Stimulated activated naive CD4-positive, alpha-beta T cell treated with Interleukin-2 at 50 U/mL for 16 hours (primary cell): ENCODE measurements around the gene PRPF38B.
"Not testable (repeated sequence)": the region's sequence is repeated elsewhere in the genome, so short reads cannot be mapped to it uniquely, and the experiment has no call there.

Source experiments
- DNase-seq: peaks from one replicate; lab custom pipeline; 2025; lab: John Stamatoyannopoulos, UW

PRPF38B gene, protein sequence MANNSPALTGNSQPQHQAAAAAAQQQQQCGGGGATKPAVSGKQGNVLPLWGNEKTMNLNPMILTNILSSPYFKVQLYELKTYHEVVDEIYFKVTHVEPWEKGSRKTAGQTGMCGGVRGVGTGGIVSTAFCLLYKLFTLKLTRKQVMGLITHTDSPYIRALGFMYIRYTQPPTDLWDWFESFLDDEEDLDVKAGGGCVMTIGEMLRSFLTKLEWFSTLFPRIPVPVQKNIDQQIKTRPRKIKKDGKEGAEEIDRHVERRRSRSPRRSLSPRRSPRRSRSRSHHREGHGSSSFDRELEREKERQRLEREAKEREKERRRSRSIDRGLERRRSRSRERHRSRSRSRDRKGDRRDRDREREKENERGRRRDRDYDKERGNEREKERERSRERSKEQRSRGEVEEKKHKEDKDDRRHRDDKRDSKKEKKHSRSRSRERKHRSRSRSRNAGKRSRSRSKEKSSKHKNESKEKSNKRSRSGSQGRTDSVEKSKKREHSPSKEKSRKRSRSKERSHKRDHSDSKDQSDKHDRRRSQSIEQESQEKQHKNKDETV

DNA sequence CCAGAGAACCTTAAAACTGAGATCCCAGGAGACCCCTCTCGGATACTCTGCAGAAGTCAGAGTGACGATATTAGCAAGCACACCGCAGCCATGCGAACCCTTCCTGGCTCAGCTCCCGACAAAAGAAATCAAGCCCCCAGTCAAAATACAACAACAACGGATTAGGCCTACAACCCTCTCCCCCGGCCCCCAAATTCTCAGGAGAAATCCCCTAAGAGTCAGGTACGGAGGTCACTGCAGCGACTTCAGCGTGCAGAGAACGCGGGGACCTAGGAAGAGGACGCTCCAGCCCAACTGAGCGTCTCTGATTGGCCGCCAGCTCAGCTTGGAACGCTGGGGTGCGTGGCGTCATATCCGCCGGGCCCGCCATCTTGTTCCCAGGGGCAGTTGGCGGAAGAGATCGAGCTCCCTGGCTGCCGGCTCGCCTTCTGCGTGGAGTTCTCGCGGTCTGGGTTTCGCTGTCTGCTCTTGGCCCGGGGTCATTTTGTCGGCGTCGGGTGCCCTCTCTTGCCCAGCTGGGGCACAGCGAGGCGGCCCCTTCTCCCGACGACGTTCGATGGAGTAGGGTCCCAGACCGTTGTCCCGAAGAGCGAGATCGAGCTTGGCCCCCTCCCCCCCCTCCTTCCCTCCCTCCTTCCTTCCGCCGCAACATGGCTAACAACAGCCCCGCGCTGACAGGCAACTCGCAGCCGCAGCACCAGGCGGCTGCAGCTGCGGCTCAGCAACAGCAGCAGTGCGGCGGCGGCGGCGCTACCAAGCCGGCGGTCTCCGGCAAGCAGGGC, at the start of gene PRPF38B:
TSS of gene PRPF38B (plus strand) at position 369 of the 782 bp plus-strand sequence. CDS start at position 651, 282 bp downstream.
- peak; percentile 93 for DNase-seq

DNA sequence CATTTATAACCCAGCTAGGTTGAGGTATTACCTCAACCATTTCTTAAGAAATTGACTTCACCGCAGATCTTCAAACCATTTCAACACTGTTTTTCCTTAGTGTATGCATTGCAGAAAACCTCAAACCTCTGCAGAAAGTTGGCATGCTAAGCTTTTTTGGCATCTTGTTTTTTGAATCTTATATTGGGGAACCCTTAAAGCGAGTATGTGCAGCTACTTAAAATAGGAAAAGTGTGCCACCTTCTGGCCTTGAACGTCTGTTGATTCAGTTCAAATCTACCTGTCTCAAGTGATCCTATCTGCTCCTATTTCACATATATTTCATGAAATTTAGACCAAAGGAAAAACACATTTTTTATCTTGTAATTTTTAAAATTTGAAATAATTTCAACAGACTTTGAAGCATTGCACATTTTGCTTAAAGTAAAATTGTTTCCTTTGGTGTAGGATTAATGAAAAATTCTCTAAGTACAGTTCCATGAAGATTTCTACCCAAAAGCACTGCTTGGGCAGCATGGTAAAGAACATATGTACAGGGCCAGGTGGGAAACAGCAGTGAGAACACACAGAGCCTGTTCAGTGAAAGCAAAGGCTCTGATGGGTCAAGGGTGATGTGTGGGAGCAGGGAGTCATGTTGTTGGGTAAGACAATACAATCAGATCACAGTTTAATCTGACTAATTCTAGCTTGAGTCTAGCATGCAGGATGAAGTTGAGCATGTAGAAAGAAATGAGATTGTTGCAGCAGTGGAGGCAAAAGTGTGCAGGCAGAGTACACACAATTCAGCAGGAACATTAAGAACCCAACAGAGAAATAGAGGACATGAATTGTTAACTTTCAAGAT, 48.4 kb upstream of the PRPF38B start:
- DNase-seq: peak; percentile 21

DNA sequence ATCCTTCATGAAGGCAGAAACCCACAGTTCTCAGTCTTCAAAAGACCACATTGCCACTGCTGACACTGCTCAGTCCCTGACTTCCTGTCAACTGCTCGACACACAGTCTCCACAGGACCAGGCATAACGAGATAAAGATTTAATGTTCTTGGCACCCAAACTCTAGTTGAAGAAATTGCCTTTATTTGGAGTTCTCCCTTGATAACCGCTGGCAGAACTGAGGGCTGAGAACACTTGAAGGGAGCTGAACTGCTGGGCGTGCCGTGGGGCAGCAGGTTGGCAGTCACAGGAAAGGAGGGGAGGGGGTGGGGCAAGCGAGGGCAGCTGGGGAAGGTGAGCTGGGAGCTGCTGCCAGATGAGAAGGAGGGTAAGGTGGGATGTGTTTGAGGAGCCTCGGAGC, 47.1 kb upstream of the PRPF38B start:
- DNase-seq: peak; percentile 10

DNA sequence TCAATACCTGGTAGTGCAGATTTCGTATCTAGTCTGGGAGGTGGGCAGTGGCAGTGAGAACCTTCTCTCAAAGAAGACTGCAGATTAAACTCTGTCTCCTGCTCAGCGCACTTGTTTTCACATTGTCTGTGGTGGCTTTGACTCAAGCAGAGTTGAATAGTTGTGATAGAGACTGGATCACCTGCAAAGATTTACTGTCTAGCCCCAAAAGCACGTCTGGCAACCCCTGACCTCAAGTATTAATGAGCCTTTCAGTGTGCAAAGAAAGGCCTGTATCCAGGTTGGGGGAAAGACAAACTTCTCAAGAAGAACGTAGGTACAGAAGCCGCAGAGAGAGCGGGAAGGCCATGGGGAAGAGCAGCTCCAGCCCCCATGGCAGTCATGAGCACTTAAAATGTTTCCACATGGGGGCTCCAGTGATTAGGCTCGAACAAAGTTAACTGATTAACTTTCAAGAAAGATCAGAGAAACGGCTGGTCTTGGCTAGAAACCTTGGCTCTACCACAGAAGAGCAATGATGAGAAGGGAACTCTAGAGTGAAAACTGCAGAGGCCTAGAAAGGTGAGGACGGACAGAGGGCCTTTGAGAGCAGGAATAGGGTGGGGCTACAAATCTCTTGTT, 46.4 kb upstream of the PRPF38B start:
- DNase-seq: no peak

DNA sequence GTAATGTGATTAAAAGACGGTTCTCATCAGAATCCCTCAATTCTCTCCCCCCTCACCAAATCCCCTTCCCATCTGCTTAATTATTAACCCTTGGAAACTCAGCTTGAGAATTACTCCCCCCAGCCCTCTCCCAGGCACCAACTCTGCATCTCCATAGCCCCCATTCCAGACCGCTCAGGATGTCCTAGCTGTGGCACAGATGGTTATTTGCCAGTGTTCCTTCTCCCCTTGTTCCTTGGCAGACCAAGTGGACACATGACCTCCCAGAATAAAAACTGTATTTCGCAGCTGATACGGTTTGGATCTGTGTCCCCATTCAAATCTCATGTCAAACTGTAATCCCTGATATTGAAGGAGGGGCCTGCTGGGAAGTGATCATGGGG, 45.9 kb upstream of the PRPF38B start:
- no peak for DNase-seq

DNA sequence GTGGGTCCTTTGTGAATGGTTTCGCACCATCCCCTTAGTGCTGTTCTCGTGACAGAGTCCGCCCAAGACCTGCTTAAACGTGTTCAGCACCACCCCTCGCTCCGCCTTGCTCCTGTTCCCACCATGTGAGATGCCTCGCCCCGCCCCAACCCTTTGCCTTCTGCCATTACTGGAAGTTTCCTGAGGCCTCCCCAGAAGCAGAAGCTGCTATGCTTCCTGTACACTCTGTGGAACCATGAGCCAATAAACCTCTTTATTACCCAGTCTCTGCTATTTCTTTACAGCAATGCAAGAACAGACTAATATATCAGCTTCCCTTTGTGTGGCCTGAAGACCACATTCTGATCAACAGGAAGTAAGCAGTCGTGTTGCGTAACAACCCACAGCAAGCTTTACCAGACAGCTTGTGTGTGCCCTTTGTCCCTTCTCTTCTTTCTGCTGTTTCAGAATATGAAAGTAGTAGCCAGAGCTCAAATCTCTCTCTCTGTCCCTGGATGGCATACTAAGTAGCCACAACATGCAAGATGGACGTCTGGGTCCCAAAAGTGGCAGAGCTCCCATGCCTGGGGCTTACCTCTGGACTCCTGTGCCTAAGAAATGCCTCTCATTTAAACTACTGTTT, 45.4 kb upstream of the PRPF38B start:
- peak; percentile 65 for DNase-seq

DNA sequence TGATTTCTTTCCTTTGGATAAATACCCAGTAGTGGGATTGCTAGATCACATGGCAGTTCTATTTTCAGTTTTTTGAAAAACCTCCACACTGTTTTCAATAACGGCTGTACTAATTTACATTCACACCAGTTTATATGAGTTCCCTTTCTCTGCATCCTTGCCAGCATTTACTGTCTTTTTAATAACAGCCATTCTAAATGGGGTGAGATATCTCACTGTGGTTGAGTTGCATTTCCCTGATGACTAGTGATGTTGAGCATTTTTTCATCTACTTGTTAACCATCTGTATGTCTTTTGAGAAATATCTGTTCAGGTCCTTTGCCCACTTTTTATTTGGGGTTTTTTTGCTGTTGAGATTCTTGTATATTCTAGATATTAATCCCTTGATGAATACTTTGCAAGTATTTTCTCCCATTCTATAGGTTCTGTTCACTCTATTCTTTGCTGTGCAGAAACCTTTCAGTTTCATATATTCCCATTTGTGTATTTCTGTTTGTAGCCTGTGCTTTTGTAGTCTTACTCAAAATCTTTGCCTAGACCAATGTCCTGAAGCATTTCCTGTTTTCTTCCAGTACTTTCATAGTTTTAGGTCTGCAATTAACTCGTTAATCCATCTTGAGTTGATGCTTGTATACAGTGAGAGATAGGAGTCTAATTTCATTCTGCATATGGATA, 38.5 kb upstream of the PRPF38B start:
- no peak for DNase-seq

DNA sequence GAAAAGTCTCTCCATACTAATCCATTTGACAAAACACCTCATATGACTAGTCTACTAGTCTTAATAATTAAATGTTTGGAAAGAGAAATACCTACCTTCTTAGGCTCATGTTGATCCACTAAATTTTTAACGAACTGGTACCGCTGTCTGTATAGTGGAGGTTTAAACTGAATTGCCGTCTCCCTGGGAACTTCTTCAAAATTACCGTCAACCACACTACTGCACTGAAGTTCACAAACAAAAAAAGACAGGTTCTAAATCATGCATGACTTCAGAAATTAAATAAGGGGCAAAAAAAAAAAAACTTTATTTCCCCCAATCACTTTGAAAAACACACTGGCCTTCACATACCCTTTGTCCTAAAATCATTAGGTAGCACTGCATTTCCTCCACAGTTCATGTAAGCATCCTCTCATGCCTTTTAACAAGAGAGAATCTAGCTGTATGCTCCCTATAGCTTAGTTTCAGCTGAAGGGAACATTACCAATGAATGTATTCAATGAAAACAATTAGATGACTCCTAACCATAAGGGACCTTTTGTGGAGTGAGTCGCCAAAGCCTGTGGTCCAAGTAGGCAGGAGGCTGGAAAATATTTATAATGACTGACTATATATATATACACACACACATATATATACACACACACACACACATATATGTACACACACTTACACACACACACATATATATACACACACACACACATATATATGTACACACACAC, 34.6 kb upstream of the PRPF38B start:
- no peak for DNase-seq

DNA sequence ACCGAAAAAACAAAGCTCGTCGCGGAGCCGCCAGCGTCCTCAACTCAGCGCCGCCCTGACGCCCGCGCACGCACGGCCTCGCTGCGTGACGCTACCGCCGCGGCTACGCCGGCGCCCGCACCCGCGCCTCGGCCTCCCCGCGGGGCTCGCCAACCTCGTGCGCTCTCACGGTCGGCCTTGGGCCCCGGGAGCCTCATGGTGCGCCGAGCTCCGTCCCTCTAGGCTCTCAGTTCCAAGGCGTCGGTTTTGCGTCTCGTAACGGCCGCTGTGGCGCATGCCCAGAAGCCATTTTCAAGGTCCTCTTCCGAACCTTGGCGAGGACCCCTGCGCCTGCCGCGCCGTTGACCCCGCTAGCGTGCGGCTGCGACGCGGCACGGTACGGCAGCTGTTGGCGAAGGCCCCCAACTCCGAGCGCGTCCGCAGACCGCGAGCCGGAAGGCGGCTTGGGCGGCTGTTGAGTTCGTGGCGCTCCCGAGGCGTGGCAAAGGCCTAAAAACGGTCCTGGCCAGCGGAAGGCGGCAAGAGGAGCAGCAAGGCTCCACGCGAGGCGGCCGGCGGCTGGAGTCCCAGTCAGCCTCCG, 31.0 kb upstream of the PRPF38B start, which contains the start of gene HENMT1:
TSS of gene HENMT1 (minus strand) at position 64 of the 580 bp plus-strand sequence. CDS start 1,209 bp downstream, outside the sequence.
- DNase-seq: peak; percentile 78

DNA sequence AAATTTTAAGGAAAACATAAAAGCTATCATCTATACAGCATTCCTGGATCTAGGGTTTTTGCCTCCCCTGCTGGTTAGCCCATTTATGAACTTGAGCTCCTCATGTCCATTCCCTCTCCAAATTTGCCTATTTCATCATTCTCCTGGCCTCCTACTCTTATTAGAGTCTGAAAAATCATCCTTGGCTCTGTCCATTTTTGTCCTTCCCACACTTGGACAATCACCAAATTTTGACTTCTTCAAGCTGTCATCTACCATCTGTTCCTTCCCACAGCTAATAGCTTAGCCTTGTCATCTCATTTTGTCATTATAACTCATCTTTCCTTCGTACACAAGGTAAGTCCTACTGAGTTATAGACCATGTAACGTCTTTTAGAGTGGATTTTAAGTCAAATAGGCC, 29.0 kb upstream of the PRPF38B start:
- no peak for DNase-seq

DNA sequence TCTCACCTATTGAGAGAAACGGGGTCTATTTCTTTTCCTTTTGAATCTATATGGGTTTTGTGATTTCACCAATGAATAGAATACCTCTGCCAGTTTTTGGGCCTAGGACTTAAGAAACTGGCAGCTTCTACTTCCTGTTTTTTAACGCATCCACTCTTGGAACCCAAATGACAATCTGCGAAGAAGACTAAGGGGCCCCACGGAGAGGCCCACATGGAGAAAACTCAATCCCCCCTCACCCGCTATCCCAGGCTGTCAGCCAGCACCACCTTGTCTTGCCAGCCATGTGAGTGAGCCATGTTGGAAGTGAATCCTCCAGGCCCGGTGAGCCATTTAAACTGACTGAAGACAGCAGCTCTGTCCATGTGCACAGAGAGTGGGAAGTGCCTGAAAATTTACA, 27.6 kb upstream of the PRPF38B start:
- DNase-seq: no peak

DNA sequence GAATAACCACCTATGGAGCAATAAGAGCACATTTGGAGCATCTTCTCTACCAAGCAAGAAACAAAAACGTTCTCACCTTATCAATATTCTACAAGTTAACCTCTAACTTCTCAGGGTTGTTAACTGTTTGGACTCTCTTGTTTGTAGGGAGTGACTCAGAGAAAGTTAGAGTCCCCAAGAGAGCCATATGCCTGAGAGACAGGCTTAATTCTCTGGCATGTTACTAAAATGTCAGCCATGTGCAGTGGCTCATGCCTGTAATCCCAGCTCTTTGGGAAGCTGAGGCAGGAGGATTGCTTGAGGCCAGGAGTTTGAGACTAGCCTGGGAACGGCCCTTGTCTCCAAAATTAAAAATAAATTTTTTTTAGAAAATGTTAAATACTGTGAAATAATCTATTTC, 27.0 kb upstream of the PRPF38B start:
- DNase-seq: no peak

DNA sequence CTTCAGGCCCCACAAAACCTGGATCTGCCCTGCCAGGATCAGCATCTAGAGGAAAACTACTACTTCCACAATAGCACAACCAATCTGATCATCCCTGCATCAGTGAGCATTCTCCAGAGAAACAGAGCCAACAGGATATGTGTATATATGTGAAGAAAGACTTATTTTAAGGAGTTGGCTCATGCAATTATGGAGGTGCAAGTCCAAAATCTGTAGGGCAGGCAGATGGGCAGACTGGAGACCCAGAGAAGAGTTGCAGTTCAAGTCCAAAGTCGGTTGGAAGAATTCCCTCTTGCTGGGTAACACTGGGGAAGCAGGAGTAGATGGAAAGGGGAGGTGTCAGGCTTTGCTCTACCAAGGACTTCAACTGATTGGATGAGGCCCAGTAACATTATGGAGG, 26.3 kb upstream of the PRPF38B start:
- no peak for DNase-seq

DNA sequence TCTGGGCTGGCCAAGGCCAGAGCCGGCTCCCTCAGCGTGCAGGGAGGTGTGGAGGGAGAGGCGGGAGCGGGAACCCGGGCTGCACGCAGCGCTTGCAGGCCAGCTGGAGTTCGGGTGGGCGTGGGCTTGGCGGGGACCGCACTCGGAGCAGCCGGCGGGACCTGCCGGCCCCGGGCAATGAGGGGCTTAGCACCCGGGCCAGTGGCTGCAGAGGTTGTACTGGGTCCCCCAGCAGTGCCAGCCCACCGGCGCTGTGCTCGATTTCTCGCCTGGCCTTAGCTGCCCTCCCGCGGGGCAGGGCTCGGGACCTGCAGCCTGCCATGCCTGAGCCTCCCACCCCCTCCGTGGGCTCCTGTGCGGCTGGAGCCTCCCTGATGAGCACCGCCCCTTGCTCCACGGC, 24.7 kb upstream of the PRPF38B start:
- DNase-seq: not testable (repeated sequence)

DNA sequence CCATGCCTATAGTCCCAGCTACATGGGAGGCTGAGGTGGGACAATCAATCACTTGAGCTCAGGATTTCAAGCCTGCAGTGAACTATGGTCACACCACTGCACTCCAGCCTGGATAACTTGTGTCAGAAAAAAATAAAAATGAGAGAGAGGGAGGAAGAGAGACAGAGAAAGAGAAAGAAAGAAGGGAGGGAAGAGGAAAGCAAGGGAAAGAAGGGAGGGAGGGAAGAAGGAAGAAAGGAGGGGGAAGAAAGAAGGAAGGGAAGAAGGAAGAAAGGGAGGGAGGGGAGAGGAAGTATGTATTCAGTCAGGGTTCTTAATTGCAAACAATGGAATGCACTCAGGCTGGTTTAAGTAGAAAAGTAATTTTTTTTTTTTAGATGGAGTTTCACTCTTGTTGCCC, 23.3 kb upstream of the PRPF38B start:
- DNase-seq: no peak

DNA sequence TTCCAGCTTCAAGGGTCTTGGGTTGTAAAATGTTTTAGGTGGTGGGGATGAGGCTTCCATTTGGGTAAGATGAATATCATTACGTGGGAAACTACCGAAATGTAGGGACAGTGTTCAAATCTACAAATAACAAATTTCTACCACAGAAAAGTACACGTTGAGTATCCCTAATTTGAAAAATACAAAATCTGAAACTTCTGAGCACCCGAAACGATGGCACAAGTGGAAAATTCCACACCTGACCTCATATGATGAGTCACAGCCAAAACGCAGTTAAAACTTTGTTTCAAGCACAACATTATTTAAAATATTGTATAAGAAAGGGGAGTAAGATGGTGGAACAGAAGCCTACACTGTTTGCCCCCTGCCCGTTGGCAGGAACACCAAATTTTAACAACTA, 22.4 kb upstream of the PRPF38B start:
- no peak for DNase-seq

DNA sequence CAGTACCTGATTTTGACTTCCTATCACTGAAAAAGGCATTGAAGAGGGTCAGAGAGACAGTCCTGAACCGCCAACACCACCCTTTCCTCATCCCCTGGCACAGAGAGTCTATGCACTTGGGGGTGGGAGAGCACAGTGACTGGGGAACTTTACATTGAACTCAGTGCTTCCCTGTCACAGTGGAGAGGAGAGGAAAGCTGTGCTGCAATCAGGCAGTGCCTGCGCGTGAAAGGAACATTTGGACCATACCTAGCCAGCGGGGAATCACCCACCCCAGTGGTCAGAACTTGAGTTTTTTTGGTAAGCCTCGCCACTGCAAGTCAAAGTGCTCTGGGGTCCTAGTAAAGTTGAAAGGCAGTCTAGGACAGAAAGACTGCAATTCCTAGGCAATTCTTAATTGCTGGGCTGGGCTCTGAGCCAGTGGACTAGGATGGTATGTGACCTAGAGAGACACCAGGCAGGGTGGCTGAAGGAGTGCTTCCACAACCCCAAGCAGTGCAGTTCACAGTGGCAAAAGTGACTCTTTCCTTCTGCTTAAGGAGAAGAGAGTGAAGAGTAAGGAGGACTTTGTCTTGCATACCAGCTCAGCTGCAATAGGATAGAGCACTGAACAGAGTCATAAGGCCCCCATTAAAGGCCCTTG, 21.9 kb upstream of the PRPF38B start:
- DNase-seq: no peak

DNA sequence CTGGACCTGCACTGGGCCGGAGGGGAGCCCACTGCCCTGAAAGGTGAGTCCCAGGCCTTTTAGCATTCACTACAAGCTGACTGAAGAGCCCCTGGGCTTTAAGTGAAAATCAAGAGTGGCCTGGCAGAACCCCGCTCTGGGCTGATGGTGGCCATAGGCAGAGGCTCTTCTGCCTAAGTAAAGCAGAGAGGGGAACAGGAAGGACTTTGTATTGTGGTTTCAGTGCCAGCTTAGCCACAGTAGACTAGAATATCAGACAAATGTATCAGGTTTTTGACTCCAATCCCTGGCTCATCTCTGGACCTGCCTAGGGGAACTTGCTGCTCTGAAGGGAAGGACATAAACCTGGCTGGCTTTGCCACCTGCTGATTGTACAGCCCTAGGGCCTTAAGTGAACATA, 21.0 kb upstream of the PRPF38B start:
- DNase-seq: no peak

DNA sequence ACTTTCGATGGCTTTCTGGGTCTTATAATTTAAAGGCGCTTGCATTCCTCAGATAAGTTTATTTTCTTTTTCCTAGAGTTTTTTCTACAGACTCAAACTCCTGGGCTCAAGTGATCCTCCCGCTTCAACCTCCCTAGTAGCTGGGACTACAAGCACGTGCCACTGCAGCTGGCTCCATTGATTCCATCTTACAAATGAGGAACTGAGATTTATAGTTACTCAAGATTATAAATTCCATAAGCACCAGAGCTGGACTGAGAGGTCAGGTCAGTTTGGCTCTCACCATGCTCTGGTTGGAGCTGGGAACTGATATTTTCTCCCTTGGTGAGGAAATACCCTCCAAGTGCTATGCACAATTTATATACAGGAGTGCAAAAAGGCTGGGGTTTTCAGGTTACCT, 13.4 kb upstream of the PRPF38B start:
- no peak for DNase-seq
